PC-3 (cell line): Measurements from ENCODE around the gene CCNDBP1. TPM values are rescaled to one million over a fixed set of nuclear protein-coding genes. Genes with fewer than 3 reads are reported as not detected.

Experiments used
- ATAC-seq: fragments of 200-7000 bp; cut with Tn5 transposase; 2 replicates; pipeline ENCODE4 v1.9.1; 2020; ENCODE audit warnings: mild to moderate bottlenecking, moderate library complexity
- BruUV-seq: library from RNA; stranded (reverse); fragments of 400-500 nt; replicated peaks from 2 replicates; lab custom pipeline; 2021; lab: Mats Ljungman, UMichigan
- CTCF ChIA-PET: fragments of 300-600 bp; sonication (Branson Sonifier 250); formaldehyde crosslinking; loops from one replicate; lab custom pipeline; 2022; ENCODE audit warnings: antibody characterized with exemption; lab: Charles Lee
- POLR2A ChIA-PET: fragments of 300-600 bp; sonication (Branson Sonifier 250); formaldehyde crosslinking; loops from one replicate; lab custom pipeline; 2022; ENCODE audit warnings: antibody characterized with exemption; ENCODE audit not compliant: unreplicated experiment; lab: Charles Lee
- DNase-seq: peaks from one replicate; pipeline ENCODE4 v3.0.0-alpha.2; 2015
- H2AFZ ChIP-seq: fragments of 300-600 bp; sonication (generic); 2 replicates; pipeline ENCODE4 v1.6.0; 2016; ENCODE audit warnings: antibody characterized with exemption, low read length
- H3F3A ChIP-seq: fragments of 300-600 bp; sonication (generic); one replicate; pipeline ENCODE4 v1.6.0; 2017; ENCODE audit warnings: antibody characterized with exemption, low read length, control low read depth, mild to moderate bottlenecking; ENCODE audit not compliant: unreplicated experiment
- H3K27ac ChIP-seq: fragments of 300-600 bp; sonication (generic); 2 replicates; pipeline ENCODE4 v1.5.1; 2016; ENCODE audit warnings: mild to moderate bottlenecking, low read length
- H3K27me3 ChIP-seq: fragments of 300-600 bp; sonication (generic); 2 replicates; pipeline ENCODE4 v1.6.1; 2016; ENCODE audit warnings: low read length, mixed read lengths
- H3K36me3 ChIP-seq: fragments of 300-600 bp; sonication (generic); 2 replicates; pipeline ENCODE4 v1.6.1; 2016; ENCODE audit warnings: low read depth, mixed run types, low read length, mixed read lengths
- H3K4me1 ChIP-seq: fragments of 300-600 bp; sonication (generic); 2 replicates; pipeline ENCODE4 v1.5.1; 2016; ENCODE audit warnings: low read length; ENCODE audit not compliant: insufficient read depth
- H3K4me2 ChIP-seq: fragments of 300-600 bp; sonication (generic); 2 replicates; pipeline ENCODE4 v1.6.0; 2016; ENCODE audit warnings: low read length
- H3K4me3 ChIP-seq: fragments of 300-600 bp; sonication (generic); 2 replicates; pipeline ENCODE4 v1.5.1; 2016; ENCODE audit warnings: mild to moderate bottlenecking, low read length, mixed read lengths
- H3K79me2 ChIP-seq: fragments of 300-600 bp; sonication (generic); 2 replicates; pipeline ENCODE4 v1.6.1; 2017; ENCODE audit warnings: low read length, mixed read lengths
- H3K9ac ChIP-seq: fragments of 300-600 bp; sonication (generic); 2 replicates; pipeline ENCODE4 v1.6.0; 2016; ENCODE audit warnings: mild to moderate bottlenecking, low read length
- H3K9me2 ChIP-seq: fragments of 300-600 bp; sonication (generic); replicated peaks from 2 replicates; pipeline ENCODE4 v1.6.1; 2016; ENCODE audit warnings: mixed run types, low read length, mixed read lengths
- H3K9me3 ChIP-seq: fragments of 300-600 bp; sonication (generic); 2 replicates; pipeline ENCODE4 v1.6.1; 2016; ENCODE audit warnings: low read length, mixed read lengths
- H4K20me1 ChIP-seq: fragments of 300-600 bp; sonication (generic); 2 replicates; pipeline ENCODE4 v1.6.1; 2016; ENCODE audit warnings: low read length, mixed read lengths
- CTCF ChIP-seq: fragments of 300-600 bp; sonication (generic); conservative IDR thresholded peaks from 2 replicates; pipeline ENCODE4 v1.5.1; 2017; ENCODE audit warnings: antibody characterized with exemption, low read depth, mild to moderate bottlenecking, low read length
- EZH2 ChIP-seq: fragments of 300-600 bp; sonication (generic); IDR thresholded peaks from one replicate; pipeline ENCODE4 v1.6.1; 2017; ENCODE audit warnings: antibody characterized with exemption, mild to moderate bottlenecking, low read length; ENCODE audit not compliant: unreplicated experiment
- EZH2phosphoT487 ChIP-seq: fragments of 300-600 bp; sonication (generic); IDR thresholded peaks from 2 replicates; pipeline ENCODE4 v1.6.1; 2018; ENCODE audit warnings: mild to moderate bottlenecking, antibody characterized with exemption, low read length, borderline replicate concordance
- intact Hi-C: fragments of 100-400 bp; cut with micrococcal nuclease; formaldehyde crosslinking; loops from 2 replicates; pipeline ENCODE4 v1.9.0; 2023
- total RNA-seq: library from RNA; depleted of rRNA; stranded (reverse); fragments of >200 nt; gene quantifications from 2 replicates; pipeline ENCODE4 v1.2.3, GENCODE V29; 2014

CCNDBP1 gene
- total RNA-seq, 1 experiment from 2014 or later, result 34.3 TPM

- TF ChIP-seq EZH2phosphoT487 (no peak), CTCF (no peak), EZH2 (no peak)
- no peaks in the 10 kb centered on the region for H3K9me2 ChIP-seq
- H3K27me3 ChIP-seq, result no peaks in the 10 kb centered on the region
- H3K4me3 ChIP-seq, result no peak overlapping the region
- ChIA-PET POLR2A (no interaction called here), CTCF (no interaction called here)
- H4K20me1 ChIP-seq, result no peaks in the 10 kb centered on the region
- intact Hi-C loops, result no loop called here
- ATAC-seq (no peak), DNase-seq (no peak)
- no peak overlapping the region for H3K27ac ChIP-seq
- H3K4me1 ChIP-seq, result peaks cover 6% of the 10 kb centered on the region; the same call in 1 of the 2 replicates
- BruUV-seq, result no TSS peak
- H3F3A ChIP-seq, result no peaks in the 10 kb centered on the region
- no peak overlapping the region for H2AFZ ChIP-seq
- no peaks in the 10 kb centered on the region for H3K79me2 ChIP-seq
- H3K4me2 ChIP-seq, result no peak overlapping the region
- H3K9ac ChIP-seq, result no peak overlapping the region
- H3K36me3 ChIP-seq, result no peaks in the 10 kb centered on the region
- H3K9me3 ChIP-seq, result no peaks in the 10 kb centered on the region
Observed at GRCh38 chr15:43214169-43214568, 29.0 kb downstream of the CCNDBP1 start.

DNA sequence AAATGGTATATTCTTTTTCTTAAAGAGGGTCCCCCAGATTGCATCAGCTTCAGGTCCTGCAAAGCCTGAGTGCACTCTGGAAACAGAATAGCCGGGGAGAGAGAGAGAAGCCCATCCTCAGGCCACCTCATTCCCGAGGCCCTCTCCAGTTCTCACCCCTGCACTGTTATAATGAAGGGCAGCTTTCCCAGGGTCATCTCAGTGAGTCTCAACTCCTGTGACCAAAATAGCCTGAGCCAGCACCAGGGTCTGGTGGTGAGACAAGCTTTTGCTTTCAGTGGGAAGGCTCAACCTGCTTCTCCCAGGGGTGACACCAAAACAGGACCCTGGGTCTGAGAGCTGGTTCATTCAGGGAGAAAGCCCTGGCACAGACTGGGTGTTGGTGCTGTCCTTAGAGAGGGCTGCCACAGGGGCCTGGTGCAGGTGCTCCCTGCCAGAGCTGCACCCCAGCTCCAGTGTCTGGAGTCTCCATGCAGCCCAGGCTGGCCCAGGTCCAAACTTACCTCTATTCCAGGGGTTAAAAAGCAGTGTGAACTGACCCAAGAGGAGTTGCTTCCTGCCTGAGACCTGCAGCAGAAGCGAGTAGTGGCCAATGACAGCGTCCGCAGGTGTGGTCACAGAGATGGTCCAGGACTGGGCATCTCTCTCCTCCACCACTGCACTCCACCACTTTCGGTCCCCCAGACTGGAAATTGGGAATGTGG lies 29.5 kb downstream of the CCNDBP1 start:
- no peak overlapping the region for H2AFZ ChIP-seq
- ATAC-seq (no peak), DNase-seq (no peak)
- intact Hi-C loops, result no loop called here
- no peak for TF ChIP-seq EZH2phosphoT487
- TF ChIP-seq CTCF, result no peak
- TF ChIP-seq EZH2, result no peak
- H3K9ac ChIP-seq, result no peak overlapping the region
- no peak overlapping the region for H3K4me2 ChIP-seq
- peaks cover 6% of the 10 kb centered on the region; the same call in 1 of the 2 replicates for H3K4me1 ChIP-seq
- no peak overlapping the region for H3K27ac ChIP-seq
- no peaks in the 10 kb centered on the region for H3K36me3 ChIP-seq
- H3K9me3 ChIP-seq, result no peaks in the 10 kb centered on the region
- H3K9me2 ChIP-seq, result no peaks in the 10 kb centered on the region
- no peaks in the 10 kb centered on the region for H3K27me3 ChIP-seq
- no peaks in the 10 kb centered on the region for H4K20me1 ChIP-seq
- H3K4me3 ChIP-seq, result no peak overlapping the region
- POLR2A ChIA-PET, result no interaction called here
- no TSS peak for BruUV-seq
- no peaks in the 10 kb centered on the region for H3K79me2 ChIP-seq
- no peaks in the 10 kb centered on the region for H3F3A ChIP-seq
- CTCF ChIA-PET, result no interaction called here

DNA sequence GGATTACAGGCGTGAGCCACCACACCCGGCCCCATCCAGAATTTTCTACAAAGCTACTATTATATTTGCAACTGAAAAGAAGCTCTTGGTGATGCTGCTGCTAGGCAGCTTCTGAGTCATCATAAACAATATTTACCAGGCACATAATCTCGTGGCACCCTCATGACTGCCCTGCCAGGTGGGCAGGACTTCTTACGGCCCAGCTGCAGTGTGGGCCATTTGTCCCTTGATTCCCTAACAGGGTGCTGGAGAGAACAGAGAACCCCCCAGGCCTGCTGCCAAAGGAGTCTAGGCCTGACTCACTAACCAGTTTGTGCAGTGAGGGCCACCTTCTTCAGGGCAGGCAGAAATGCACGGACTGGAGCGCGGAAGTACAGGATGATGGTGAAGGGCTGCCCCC lies 30.8 kb downstream of the CCNDBP1 start:
- POLR2A ChIA-PET, result no interaction called here
- Histone ChIP-seq H3K9me2 (no peaks in the 10 kb centered on the region), H4K20me1 (no peaks in the 10 kb centered on the region), H3K36me3 (no peaks in the 10 kb centered on the region), H3F3A (no peaks in the 10 kb centered on the region), H3K9me3 (no peaks in the 10 kb centered on the region), H3K9ac (no peak overlapping the region), H2AFZ (0 out of 2 replicates have a peak overlapping the region, but pooled peaks have one; percentile 17), H3K4me2 (no peak overlapping the region), H3K4me3 (no peak overlapping the region), H3K79me2 (no peaks in the 10 kb centered on the region), H3K27me3 (no peaks in the 10 kb centered on the region), H3K27ac (no peak overlapping the region), H3K4me1 (peaks cover 6% of the 10 kb centered on the region; the same call in 1 of the 2 replicates)
- CTCF ChIA-PET, result interaction anchor here (0.6 to 1.0 kb wide), 2 partner anchors 160 to 510 kb away, joined by 3 read pairs; no protein-coding TSS in a partner anchor
- ATAC-seq, result peak; percentile 94
- intact Hi-C loops, result no loop called here
- peak; percentile 83 for DNase-seq
- no peak for TF ChIP-seq CTCF
- no peak for TF ChIP-seq EZH2phosphoT487
- TF ChIP-seq EZH2, result no peak
- BruUV-seq, result no TSS peak
